ENCODE data around the gene STX18.

Gene STX18

GRCh38 chr4:4426511-4427120 is 115.2 kb downstream of the STX18 start:
- Histone ChIP-seq H3K27me3 (replicated peaks; ENCODE audit: control insufficient read depth, insufficient read depth, low read length) (no peaks in the 10 kb centered on the region), H3K36me3 (ENCODE audit: control insufficient read depth, insufficient read depth, low read length) (peaks cover 17% of the 10 kb centered on the region), H3K4me3 (replicated peaks; ENCODE audit: low read depth, low read length) (no peak overlapping the region)
- TF ChIP-seq CTCF (IDR thresholded peaks at IDR 0.05; ENCODE audit: insufficient read depth, low read length, poor library complexity, severe bottlenecking), result no peak
- DNase-seq (ENCODE audit: extremely low read depth, insufficient read length), result no peak

GRCh38 chr4:4425696-4426095 is 116.2 kb downstream of the STX18 start:
- H3K27me3 ChIP-seq (replicated peaks; ENCODE audit: control insufficient read depth, insufficient read depth, low read length), result no peaks in the 10 kb centered on the region
- TF ChIP-seq CTCF (IDR thresholded peaks at IDR 0.05; ENCODE audit: insufficient read depth, low read length, poor library complexity, severe bottlenecking), result no peak
- DNase-seq (ENCODE audit: extremely low read depth, insufficient read length), result no peak
- no peak overlapping the region for H3K4me3 ChIP-seq (replicated peaks; ENCODE audit: low read depth, low read length)
- peaks cover 19% of the 10 kb centered on the region for H3K36me3 ChIP-seq (ENCODE audit: control insufficient read depth, insufficient read depth, low read length)

- TF ChIP-seq CTCF (IDR thresholded peaks at IDR 0.05; ENCODE audit: insufficient read depth, low read length, poor library complexity, severe bottlenecking), result no peak
- no peak overlapping the region for H3K4me3 ChIP-seq (replicated peaks; ENCODE audit: low read depth, low read length)
- peaks cover 23% of the 10 kb centered on the region for H3K36me3 ChIP-seq (ENCODE audit: control insufficient read depth, insufficient read depth, low read length)
- DNase-seq (ENCODE audit: extremely low read depth, insufficient read length), result no peak
- H3K27me3 ChIP-seq (replicated peaks; ENCODE audit: control insufficient read depth, insufficient read depth, low read length), result no peaks in the 10 kb centered on the region
These were observed 116.6 kb downstream of the STX18 start for GRCh38 chr4:4425119-4425690.

GRCh38 chr4:4424499-4425115 is 117.2 kb downstream of the STX18 start:
- no peak for TF ChIP-seq CTCF (IDR thresholded peaks at IDR 0.05; ENCODE audit: insufficient read depth, low read length, poor library complexity, severe bottlenecking)
- Histone ChIP-seq H3K4me3 (replicated peaks; ENCODE audit: low read depth, low read length) (no peak overlapping the region), H3K27me3 (replicated peaks; ENCODE audit: control insufficient read depth, insufficient read depth, low read length) (no peaks in the 10 kb centered on the region), H3K36me3 (ENCODE audit: control insufficient read depth, insufficient read depth, low read length) (peaks cover 28% of the 10 kb centered on the region)
- DNase-seq (ENCODE audit: extremely low read depth, insufficient read length), result no peak

GRCh38 chr4:4423706-4424498 is 117.9 kb downstream of the STX18 start:
- no peak for DNase-seq (ENCODE audit: extremely low read depth, insufficient read length)

More at GRCh38 chr4:4423706-4424498, 117.9 kb downstream of the STX18 start:
- no peak for TF ChIP-seq CTCF (IDR thresholded peaks at IDR 0.05; ENCODE audit: insufficient read depth, low read length, poor library complexity, severe bottlenecking)
- Histone ChIP-seq H3K4me3 (replicated peaks; ENCODE audit: low read depth, low read length) (no peak overlapping the region), H3K36me3 (ENCODE audit: control insufficient read depth, insufficient read depth, low read length) (peaks cover 32% of the 10 kb centered on the region), H3K27me3 (replicated peaks; ENCODE audit: control insufficient read depth, insufficient read depth, low read length) (no peaks in the 10 kb centered on the region)
